ENCODE results near the gene TBC1D28. TPM values are rescaled to one million over a fixed set of nuclear protein-coding genes. Genes with fewer than 3 reads are reported as not detected.
"Not testable (repeated sequence)": the region's sequence is repeated elsewhere in the genome, so short reads cannot be mapped to it uniquely, and the experiment has no call there.

The TBC1D28 gene
- total and polyA plus RNA-seq, 2 donors (not counting 1 experiment from before 2014, with no cell fraction given), result not detected

DNA sequence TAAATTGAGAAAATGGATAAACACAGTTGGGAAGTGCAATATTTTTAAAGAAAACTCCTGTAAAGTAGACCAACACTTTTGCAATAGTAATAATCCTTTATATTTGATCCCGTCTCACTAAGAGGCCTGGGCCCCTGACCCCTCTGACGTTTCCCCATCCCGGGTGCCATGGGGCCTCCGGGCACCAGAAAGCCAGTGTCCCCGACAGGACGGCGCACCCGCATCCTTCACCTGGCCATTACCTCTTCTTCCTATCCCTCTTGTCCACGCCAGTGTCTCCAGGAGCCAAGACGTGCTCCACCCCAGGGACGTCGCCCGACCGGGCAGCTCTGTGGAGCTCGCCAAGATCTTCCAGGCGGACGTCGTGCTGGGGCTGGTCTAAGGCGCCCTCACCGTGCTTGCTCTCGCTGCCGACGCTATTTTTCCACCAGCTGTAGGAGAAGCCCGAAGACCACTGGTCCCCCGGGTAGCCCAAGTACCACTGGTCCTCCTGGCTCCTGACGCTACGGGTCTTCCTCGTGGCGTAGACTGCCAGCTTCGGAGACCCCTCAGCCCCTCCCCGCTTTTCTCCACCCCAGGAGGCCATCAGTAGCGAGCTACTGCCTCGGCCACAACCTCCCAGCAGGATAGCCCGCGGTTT lies 19.2 kb downstream of the TBC1D28 start:
- peaks cover 12% of the 10 kb centered on the region for H3K4me1 Mint-ChIP-seq
- WGBS (ENCODE audit: insufficient coverage), result no CpG with 5 or more reads among the region's 35 CpGs
- POLR2A ChIA-PET; H3K9ac ChIP-seq (ENCODE audit: low read length); H3K79me2 ChIP-seq (ENCODE audit: control insufficient read depth, insufficient read depth, low read length); H3K36me3 ChIP-seq (replicated peaks in 1 of 2; ENCODE audit: control extremely low read depth in 1 of 2, control insufficient read depth in 1 of 2, extremely low read depth in 1 of 2, insufficient read depth in 2 of 2, low read length in 1 of 2); H4K20me1 ChIP-seq (ENCODE audit: control insufficient read depth, insufficient read depth, low read length, poor library complexity, severe bottlenecking); H3K27ac ChIP-seq (ENCODE audit: low read length in 2 of 2); H3K27me3 ChIP-seq (replicated peaks in 1 of 4; ENCODE audit: control extremely low read depth in 1 of 4, control insufficient read depth in 3 of 4, insufficient read depth in 4 of 4, low read length in 3 of 4); H3K9me3 Mint-ChIP-seq (ENCODE audit: insufficient read depth); intact Hi-C loops (cut with micrococcal nuclease); H3K4me2 ChIP-seq (replicated peaks; ENCODE audit: low read depth, low read length, poor library complexity, severe bottlenecking); H3K27me3 Mint-ChIP-seq; H3K9me3 ChIP-seq (ENCODE audit: control extremely low read depth in 1 of 3, control insufficient read depth in 2 of 3, insufficient read depth in 1 of 3, low read length in 2 of 3); H2AFZ ChIP-seq (ENCODE audit: insufficient read depth, low read depth, low read length, poor library complexity, severe bottlenecking): not testable (repeated sequence)
- peak overlapping the region; percentile 80 for H3K27ac Mint-ChIP-seq
- ATAC-seq (ENCODE audit: low read depth) (peak; percentile 35), DNase-seq (peak; percentile 66)
- CTCF ChIA-PET, result interaction anchor here (0.6 to 1.0 kb wide), 2 partner anchors 13 to 284 kb away, joined by 3 to 4 read pairs; no protein-coding TSS in a partner anchor
- peak overlapping the region; percentile 72 for H3K4me3 Mint-ChIP-seq
- peak overlapping the region in 3 of 5 experiments; percentile 8 to 26 (median 19) for H3K4me3 ChIP-seq (ENCODE audit: control extremely low read depth in 1 of 5, extremely low read depth in 1 of 5, insufficient read depth in 1 of 5, low read depth in 2 of 5, low read length in 4 of 5)
- H3K4me1 ChIP-seq (ENCODE audit: control insufficient read depth in 2 of 2, insufficient read depth in 2 of 2, low read length in 2 of 2), result peaks cover 4 to 12% of the 10 kb centered on the region in 2 donors

DNA sequence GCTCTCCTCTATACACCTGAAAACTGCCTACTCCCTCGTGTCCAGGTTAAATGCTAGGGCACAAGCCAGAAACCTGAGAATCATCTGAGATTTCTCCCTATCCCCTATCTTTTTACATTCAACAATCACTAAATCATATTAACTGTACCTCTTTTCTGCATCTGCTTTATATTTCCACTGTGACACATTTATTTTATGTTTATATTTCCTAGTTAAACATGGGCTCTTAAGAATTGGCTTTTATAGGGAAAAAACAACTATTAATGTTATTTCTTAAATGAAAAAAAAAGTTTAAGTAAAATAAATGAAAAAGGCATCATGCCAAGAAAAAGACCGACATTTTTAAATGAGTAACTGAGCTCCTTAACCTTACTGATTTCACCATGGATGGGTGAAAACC lies 26.6 kb downstream of the TBC1D28 start:
- POLR2A ChIA-PET; H3K27ac Mint-ChIP-seq; ATAC-seq (ENCODE audit: low read depth): not testable (repeated sequence)

DNA sequence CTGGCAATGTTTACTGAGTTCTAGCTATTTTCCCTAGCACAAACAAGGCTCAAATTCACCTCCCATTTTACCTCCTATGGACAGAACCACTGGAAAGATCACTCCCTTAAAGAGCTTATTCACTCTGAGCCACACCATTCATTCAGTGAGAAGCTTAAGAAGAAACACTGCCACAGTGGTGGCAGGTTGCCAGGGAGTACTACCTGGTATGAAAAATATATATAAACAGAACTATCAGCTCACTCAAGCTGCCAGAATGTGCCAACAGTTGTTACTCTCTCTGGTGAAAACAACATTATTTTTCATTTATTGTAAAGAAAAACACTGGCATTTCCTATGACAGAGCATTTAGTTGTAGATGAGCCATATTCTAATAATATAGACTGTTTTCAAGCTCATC lies 31.2 kb downstream of the TBC1D28 start:
- H3K4me3 Mint-ChIP-seq; H4K20me1 ChIP-seq (ENCODE audit: control insufficient read depth, insufficient read depth, low read length, poor library complexity, severe bottlenecking); POLR2A ChIA-PET: not testable (repeated sequence)

More for the DNA sequence above, 26.6 kb downstream of the TBC1D28 start:
- H3K27me3 Mint-ChIP-seq; H4K20me1 ChIP-seq (ENCODE audit: control insufficient read depth, insufficient read depth, low read length, poor library complexity, severe bottlenecking); H3K27ac ChIP-seq (ENCODE audit: low read length in 2 of 2); H3K9me3 ChIP-seq (ENCODE audit: control extremely low read depth in 1 of 3, control insufficient read depth in 2 of 3, insufficient read depth in 1 of 3, low read length in 2 of 3); H3K9ac ChIP-seq (ENCODE audit: low read length); H2AFZ ChIP-seq (ENCODE audit: insufficient read depth, low read depth, low read length, poor library complexity, severe bottlenecking); H3K4me3 ChIP-seq (ENCODE audit: control extremely low read depth in 1 of 5, extremely low read depth in 1 of 5, insufficient read depth in 1 of 5, low read depth in 2 of 5, low read length in 4 of 5); H3K4me1 ChIP-seq (ENCODE audit: control insufficient read depth in 2 of 2, insufficient read depth in 2 of 2, low read length in 2 of 2); H3K27me3 ChIP-seq (replicated peaks in 1 of 4; ENCODE audit: control extremely low read depth in 1 of 4, control insufficient read depth in 3 of 4, insufficient read depth in 4 of 4, low read length in 3 of 4); H3K9me3 Mint-ChIP-seq (ENCODE audit: insufficient read depth); H3K36me3 ChIP-seq (replicated peaks in 1 of 2; ENCODE audit: control extremely low read depth in 1 of 2, control insufficient read depth in 1 of 2, extremely low read depth in 1 of 2, insufficient read depth in 2 of 2, low read length in 1 of 2); H3K4me1 Mint-ChIP-seq; H3K4me2 ChIP-seq (replicated peaks; ENCODE audit: low read depth, low read length, poor library complexity, severe bottlenecking); intact Hi-C loops (cut with micrococcal nuclease); H3K4me3 Mint-ChIP-seq; DNase-seq; CTCF ChIA-PET; H3K79me2 ChIP-seq (ENCODE audit: control insufficient read depth, insufficient read depth, low read length): not testable (repeated sequence)
- WGBS (ENCODE audit: insufficient coverage), result no CpG with 5 or more reads among the region's 2 CpGs

DNA sequence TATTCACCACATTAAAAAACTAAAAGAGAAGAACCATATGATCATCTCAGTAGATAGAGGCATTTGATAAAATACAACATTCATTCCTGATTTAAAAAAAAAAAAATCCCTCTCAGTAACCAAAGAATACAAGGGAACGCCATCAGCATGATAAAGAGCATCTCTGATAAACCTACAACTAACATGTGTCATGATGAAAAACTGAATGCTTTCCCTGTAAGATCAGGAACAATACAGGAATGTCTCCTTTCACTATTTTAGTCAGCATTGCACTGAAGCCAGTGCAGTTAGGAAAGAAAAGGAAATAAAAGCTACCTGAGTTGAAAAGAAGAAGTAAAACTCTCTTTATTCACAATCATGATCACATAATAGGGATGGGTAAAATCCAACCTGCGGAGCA lies 51.1 kb downstream of the TBC1D28 start:
- intact Hi-C loops (cut with micrococcal nuclease); H3K9ac ChIP-seq (ENCODE audit: low read length); H2AFZ ChIP-seq (ENCODE audit: insufficient read depth, low read depth, low read length, poor library complexity, severe bottlenecking); H3K4me3 Mint-ChIP-seq; H3K9me3 ChIP-seq (ENCODE audit: control extremely low read depth in 1 of 3, control insufficient read depth in 2 of 3, insufficient read depth in 1 of 3, low read length in 2 of 3); H3K27ac Mint-ChIP-seq; H3K27me3 Mint-ChIP-seq; H3K36me3 ChIP-seq (replicated peaks in 1 of 2; ENCODE audit: control extremely low read depth in 1 of 2, control insufficient read depth in 1 of 2, extremely low read depth in 1 of 2, insufficient read depth in 2 of 2, low read length in 1 of 2); H4K20me1 ChIP-seq (ENCODE audit: control insufficient read depth, insufficient read depth, low read length, poor library complexity, severe bottlenecking); ATAC-seq (ENCODE audit: low read depth); POLR2A ChIA-PET; H3K9me3 Mint-ChIP-seq (ENCODE audit: insufficient read depth); H3K4me3 ChIP-seq (ENCODE audit: control extremely low read depth in 1 of 5, extremely low read depth in 1 of 5, insufficient read depth in 1 of 5, low read depth in 2 of 5, low read length in 4 of 5); DNase-seq; H3K4me1 Mint-ChIP-seq; H3K27ac ChIP-seq (ENCODE audit: low read length in 2 of 2); H3K4me1 ChIP-seq (ENCODE audit: control insufficient read depth in 2 of 2, insufficient read depth in 2 of 2, low read length in 2 of 2); H3K79me2 ChIP-seq (ENCODE audit: control insufficient read depth, insufficient read depth, low read length); H3K4me2 ChIP-seq (replicated peaks; ENCODE audit: low read depth, low read length, poor library complexity, severe bottlenecking); CTCF ChIA-PET; H3K27me3 ChIP-seq (replicated peaks in 1 of 4; ENCODE audit: control extremely low read depth in 1 of 4, control insufficient read depth in 3 of 4, insufficient read depth in 4 of 4, low read length in 3 of 4): not testable (repeated sequence)
- no CpG with 5 or more reads among the region's 2 CpGs for WGBS (ENCODE audit: insufficient coverage)

More for the DNA sequence above, 31.2 kb downstream of the TBC1D28 start:
- CTCF ChIA-PET; DNase-seq; H3K4me3 ChIP-seq (ENCODE audit: control extremely low read depth in 1 of 5, extremely low read depth in 1 of 5, insufficient read depth in 1 of 5, low read depth in 2 of 5, low read length in 4 of 5); H3K27ac Mint-ChIP-seq; intact Hi-C loops (cut with micrococcal nuclease); ATAC-seq (ENCODE audit: low read depth); H3K27ac ChIP-seq (ENCODE audit: low read length in 2 of 2); H3K9ac ChIP-seq (ENCODE audit: low read length); H3K4me1 Mint-ChIP-seq; H2AFZ ChIP-seq (ENCODE audit: insufficient read depth, low read depth, low read length, poor library complexity, severe bottlenecking); H3K79me2 ChIP-seq (ENCODE audit: control insufficient read depth, insufficient read depth, low read length); H3K4me2 ChIP-seq (replicated peaks; ENCODE audit: low read depth, low read length, poor library complexity, severe bottlenecking); H3K27me3 ChIP-seq (replicated peaks in 1 of 4; ENCODE audit: control extremely low read depth in 1 of 4, control insufficient read depth in 3 of 4, insufficient read depth in 4 of 4, low read length in 3 of 4); H3K4me1 ChIP-seq (ENCODE audit: control insufficient read depth in 2 of 2, insufficient read depth in 2 of 2, low read length in 2 of 2); H3K9me3 Mint-ChIP-seq (ENCODE audit: insufficient read depth); H3K9me3 ChIP-seq (ENCODE audit: control extremely low read depth in 1 of 3, control insufficient read depth in 2 of 3, insufficient read depth in 1 of 3, low read length in 2 of 3); H3K36me3 ChIP-seq (replicated peaks in 1 of 2; ENCODE audit: control extremely low read depth in 1 of 2, control insufficient read depth in 1 of 2, extremely low read depth in 1 of 2, insufficient read depth in 2 of 2, low read length in 1 of 2): not testable (repeated sequence)
- H3K27me3 Mint-ChIP-seq, result peaks cover 17% of the 10 kb centered on the region
